ENCODE measurements around the gene JDP2. TPM values are rescaled to one million over a fixed set of nuclear protein-coding genes. Genes with fewer than 3 reads are reported as not detected.

Gene JDP2
- total RNA-seq, 4 donors from 2014 or later: 32.9 to 86.8 (median 50.1) TPM

- Histone ChIP-seq H3K9me3 (no peaks in the 10 kb centered on the region), H3K4me3 (no peak overlapping the region), H3K27me3 (no peaks in the 10 kb centered on the region), H3K36me3 (no peaks in the 10 kb centered on the region), H3K4me1 (no peaks in the 10 kb centered on the region), H3K27ac (no peak overlapping the region)
- intact Hi-C loops (cut with DNase I; ENCODE audit: low total_unique reads): no loop called here
- TF ChIP-seq CTCF (IDR thresholded peaks at IDR 0.05) (no peak), POLR2A (IDR thresholded peaks at IDR 0.05) (no peak)
- no peak for DNase-seq
Observed at GRCh38 chr14:75501080-75501479, 73.3 kb downstream of the JDP2 start.

- Histone ChIP-seq H3K27ac (no peak overlapping the region), H3K27me3 (no peaks in the 10 kb centered on the region), H3K36me3 (no peaks in the 10 kb centered on the region), H3K9me3 (no peaks in the 10 kb centered on the region), H3K4me3 (no peak overlapping the region), H3K4me1 (no peaks in the 10 kb centered on the region)
- DNase-seq: no peak
- TF ChIP-seq POLR2A (IDR thresholded peaks at IDR 0.05): no peak
- no peak for TF ChIP-seq CTCF (IDR thresholded peaks at IDR 0.05)
- intact Hi-C loops (cut with DNase I; ENCODE audit: low total_unique reads): no loop called here
Observed at GRCh38 chr14:75504411-75504810, 76.6 kb downstream of the JDP2 start.

DNA sequence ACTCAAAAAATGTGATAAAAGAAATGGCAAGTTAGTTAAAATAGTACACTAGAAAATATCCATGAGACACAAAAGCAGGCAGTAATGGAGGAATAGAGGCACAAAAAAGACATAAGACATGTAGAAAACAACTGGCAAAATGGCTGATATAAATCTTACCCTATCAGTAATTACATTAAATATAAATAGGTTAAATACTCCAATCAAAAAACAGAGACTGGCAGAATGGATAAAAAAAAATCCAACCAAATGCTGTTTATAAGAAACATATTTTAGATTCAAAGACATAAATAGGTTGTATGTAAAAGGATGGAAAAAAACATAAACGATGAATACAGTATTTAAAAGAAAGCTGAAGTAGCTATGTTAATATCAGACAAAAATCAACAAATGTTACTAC lies 79.1 kb downstream of the JDP2 start:
- TF ChIP-seq CTCF (IDR thresholded peaks at IDR 0.05): no peak
- no peak for TF ChIP-seq POLR2A (IDR thresholded peaks at IDR 0.05)
- Histone ChIP-seq H3K4me3 (no peak overlapping the region), H3K36me3 (no peaks in the 10 kb centered on the region), H3K9me3 (peaks cover 0 to 5% of the 10 kb centered on the region in 2 donors), H3K4me1 (no peaks in the 10 kb centered on the region), H3K27ac (no peak overlapping the region), H3K27me3 (no peaks in the 10 kb centered on the region)
- no peak for DNase-seq
- intact Hi-C loops (cut with DNase I; ENCODE audit: low total_unique reads): no loop called here

GRCh38 chr14:75510547-75510946 lies 82.7 kb downstream of the JDP2 start:
- H3K4me1 ChIP-seq: no peaks in the 10 kb centered on the region
- H3K9me3 ChIP-seq: peaks cover 0 to 5% of the 10 kb centered on the region in 2 donors
- no peaks in the 10 kb centered on the region for H3K27me3 ChIP-seq
- no peaks in the 10 kb centered on the region for H3K36me3 ChIP-seq
- no peak overlapping the region for H3K27ac ChIP-seq
- intact Hi-C loops (cut with DNase I; ENCODE audit: low total_unique reads): no loop called here
- no peak overlapping the region for H3K4me3 ChIP-seq
- TF ChIP-seq CTCF (IDR thresholded peaks at IDR 0.05) (no peak), POLR2A (IDR thresholded peaks at IDR 0.05) (no peak)
- no peak for DNase-seq

DNA sequence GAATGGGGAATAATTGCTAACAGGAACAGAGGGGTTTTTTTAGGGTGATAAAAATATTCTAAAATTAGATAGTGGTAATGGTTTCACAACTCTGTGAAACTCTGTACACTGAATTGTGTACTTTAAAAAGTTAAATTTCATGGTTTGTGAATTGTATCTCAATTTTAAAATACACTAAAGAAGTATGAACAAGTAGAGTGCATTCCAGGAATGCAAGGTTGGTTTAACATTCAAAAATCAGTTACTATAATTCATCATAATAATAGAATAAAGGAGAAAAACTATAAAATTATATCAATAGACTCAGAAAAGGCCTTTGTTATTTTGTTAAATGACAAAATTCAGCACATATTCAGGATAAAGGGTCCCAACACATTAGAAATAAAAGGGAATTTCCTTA lies 83.4 kb downstream of the JDP2 start:
- Histone ChIP-seq H3K36me3 (no peaks in the 10 kb centered on the region), H3K27ac (no peak overlapping the region), H3K4me3 (no peak overlapping the region), H3K27me3 (no peaks in the 10 kb centered on the region), H3K4me1 (no peaks in the 10 kb centered on the region), H3K9me3 (peaks cover 0 to 5% of the 10 kb centered on the region in 2 donors)
- DNase-seq: no peak
- intact Hi-C loops (cut with DNase I; ENCODE audit: low total_unique reads): no loop called here
- TF ChIP-seq CTCF (IDR thresholded peaks at IDR 0.05) (no peak), POLR2A (IDR thresholded peaks at IDR 0.05) (no peak)
